ENCODE measurements around the gene TRMT11. TPM values are rescaled to one million over a fixed set of nuclear protein-coding genes. Genes with fewer than 3 reads are reported as not detected.

TRMT11 gene
- total and polyA plus RNA-seq, 2 of the 8 experiments (the other 6 are each of a cell fraction or from before 2014, with no cell fraction given), result 19.7 to 32.4 TPM

DNA sequence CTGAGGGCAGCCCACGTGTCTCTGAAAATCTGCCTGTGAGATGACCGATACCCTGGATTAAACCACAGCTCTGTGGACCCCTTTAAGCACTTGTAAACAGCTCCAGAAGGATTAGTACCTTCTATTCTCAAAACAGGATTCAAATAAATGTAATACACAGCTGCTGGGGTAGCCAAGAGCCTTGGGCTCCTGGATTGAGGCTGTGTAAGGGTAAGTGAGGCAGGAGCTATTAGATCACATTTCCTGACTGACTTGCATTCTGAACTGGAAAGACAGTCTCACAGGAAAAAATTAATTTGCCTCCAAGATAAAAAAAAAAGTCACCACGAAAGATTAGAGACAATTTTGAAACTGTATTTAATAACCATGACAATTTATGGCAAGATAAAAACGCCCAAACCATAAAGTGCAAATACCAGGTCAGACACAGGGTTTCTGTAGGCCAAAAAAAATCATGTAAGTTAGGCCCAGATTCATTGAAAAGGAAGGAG lies 78.0 kb downstream of the TRMT11 start (continued):
- TF ChIP-seq POLR2AphosphoS5 (IDR thresholded peaks at IDR 0.05; ENCODE audit: low read depth, low read length), result no peak
- TF ChIP-seq CREB1 (IDR thresholded peaks at IDR 0.05), result no peak
- no peak for TF ChIP-seq SP2 (IDR thresholded peaks at IDR 0.05; ENCODE audit: low read length)
- TF ChIP-seq TCF12 (IDR thresholded peaks at IDR 0.05; ENCODE audit: low read depth, low read length), result no peak
- TF ChIP-seq POLR2A (IDR thresholded peaks at IDR 0.05; ENCODE audit: control extremely low read depth in 1 of 2, low read depth in 2 of 2, low read length in 2 of 2), result no peak
- TF ChIP-seq KDM5A (IDR thresholded peaks at IDR 0.05; ENCODE audit: low read length), result no peak
- TF ChIP-seq E2F6 (IDR thresholded peaks at IDR 0.05), result no peak
